NCI-H1436 treated with DMSO at 0.1 percent for 48 hours (cell line): ENCODE data around the gene SLC24A3.
A peak's percentile ranks its signal among the peaks of the same experiment; 100 is the strongest.

Experiments used
- DNase-seq: peaks from one replicate; lab custom pipeline; 2025; lab: John Stamatoyannopoulos, UW

The SLC24A3 gene

GRCh38 chr20:19598117-19598850 lies 385.8 kb downstream of the SLC24A3 start:
- no peak for DNase-seq

DNA sequence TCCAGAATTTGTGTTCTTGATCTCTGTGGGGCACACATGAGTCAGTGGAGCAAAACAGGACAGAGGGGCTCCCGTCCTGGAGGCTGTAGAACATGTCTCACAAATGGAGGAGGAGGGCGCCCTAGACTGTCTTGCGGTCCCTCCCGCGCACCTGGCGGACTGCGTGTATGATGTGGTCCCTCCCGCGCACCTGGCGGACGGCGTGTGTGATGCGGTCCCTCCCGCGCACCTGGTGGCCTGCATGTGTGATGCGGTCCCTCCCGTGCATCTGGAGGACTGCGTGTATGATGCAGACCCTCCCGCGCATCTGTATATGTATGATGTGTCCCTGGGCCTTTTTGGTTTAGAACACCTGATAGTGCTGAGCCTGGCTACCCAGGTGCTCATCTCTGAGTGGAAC lies 386.8 kb downstream of the SLC24A3 start:
- DNase-seq: no peak

GRCh38 chr20:19600042-19600441 lies 387.6 kb downstream of the SLC24A3 start:
- DNase-seq: no peak

GRCh38 chr20:19601126-19601810 lies 388.8 kb downstream of the SLC24A3 start:
- DNase-seq: no peak

DNA sequence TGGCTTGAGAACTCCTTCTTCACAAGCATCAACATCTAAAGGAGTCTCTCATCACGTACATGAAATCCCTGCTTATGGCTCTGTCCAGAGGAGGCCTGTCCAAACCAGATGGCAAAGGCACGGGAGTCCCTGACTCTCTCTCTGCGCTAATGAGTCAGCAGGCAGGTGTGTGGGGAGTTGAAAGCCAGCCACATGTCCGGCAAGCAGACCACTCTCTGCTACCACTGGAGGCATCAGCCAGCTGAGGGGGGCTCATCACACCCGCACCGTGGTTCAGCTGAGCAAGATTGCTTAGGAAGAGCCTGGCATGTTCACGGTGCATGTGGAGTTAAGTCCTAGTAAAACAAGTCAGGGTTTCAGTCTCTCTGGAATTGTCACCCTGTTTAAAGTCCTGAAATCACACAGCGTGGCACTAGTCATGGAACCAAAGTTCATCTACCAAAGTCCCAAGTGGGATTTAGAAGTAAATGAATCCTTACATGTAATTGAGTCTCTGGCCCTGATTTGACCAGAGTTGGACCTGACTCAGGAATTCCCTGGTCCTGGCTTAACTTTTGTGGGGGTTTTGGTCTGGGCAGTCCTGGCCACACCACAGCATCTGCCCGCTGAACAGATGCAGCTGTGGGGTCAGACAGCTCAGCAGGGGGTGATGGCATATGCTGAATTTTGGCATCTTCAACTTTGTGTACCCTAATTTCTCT lies 390.4 kb downstream of the SLC24A3 start:
- DNase-seq: no peak

DNA sequence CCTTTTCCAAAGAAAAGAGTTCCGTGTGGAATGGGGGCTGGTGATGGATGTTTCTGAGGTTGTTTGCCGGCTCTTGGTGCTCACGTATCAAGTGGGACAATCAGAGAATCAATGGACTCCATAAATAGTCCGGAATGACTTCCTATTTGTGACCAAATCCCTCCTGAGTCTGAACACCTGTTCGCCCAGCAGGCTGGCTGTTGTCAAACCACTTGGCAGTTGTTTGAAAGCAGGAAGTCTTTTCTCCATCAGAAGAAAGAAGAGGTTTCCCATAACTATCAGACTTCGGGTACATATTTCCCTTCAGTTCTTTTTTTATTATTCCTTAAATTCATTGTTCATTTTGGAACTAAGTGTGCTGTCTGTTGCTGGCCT lies 390.9 kb downstream of the SLC24A3 start:
- no peak for DNase-seq

DNA sequence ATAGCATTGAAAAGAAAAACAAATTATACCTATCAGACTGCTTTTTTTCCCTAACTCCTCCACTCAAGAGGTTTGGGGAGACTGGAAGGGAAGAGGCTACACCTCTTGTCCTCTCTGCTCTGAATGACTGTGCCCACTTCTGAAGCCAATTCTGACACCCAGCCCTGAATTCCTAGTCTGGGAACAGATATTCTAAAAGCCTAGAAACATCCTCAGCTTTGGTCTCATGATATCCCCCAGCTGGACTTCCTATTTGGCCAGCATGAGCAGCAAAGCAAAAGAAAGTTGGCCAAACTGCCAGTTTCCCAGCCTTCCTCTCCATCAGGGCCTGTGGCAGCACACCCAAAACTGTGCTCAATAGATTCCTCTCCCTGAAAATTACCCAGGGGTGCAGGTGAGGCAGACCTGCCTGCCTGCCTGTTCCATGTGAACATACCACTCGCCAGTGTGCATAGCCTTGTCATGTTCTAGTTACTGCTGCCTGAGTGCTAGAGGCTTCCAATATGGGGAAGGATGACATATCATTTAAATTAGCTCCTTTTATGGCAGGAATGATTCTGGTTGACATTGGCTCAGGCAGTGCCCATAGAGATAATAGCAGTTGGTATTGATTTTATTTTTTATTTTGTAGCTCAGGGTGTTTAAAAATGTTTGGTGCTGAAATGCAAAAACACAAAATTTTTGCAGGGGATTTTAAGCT lies 393.5 kb downstream of the SLC24A3 start:
- no peak for DNase-seq

- no peak for DNase-seq
Observed at GRCh38 chr20:19609642-19610223, 397.3 kb downstream of the SLC24A3 start.

- DNase-seq: no peak
Observed at GRCh38 chr20:19615629-19616028, 403.2 kb downstream of the SLC24A3 start.

DNA sequence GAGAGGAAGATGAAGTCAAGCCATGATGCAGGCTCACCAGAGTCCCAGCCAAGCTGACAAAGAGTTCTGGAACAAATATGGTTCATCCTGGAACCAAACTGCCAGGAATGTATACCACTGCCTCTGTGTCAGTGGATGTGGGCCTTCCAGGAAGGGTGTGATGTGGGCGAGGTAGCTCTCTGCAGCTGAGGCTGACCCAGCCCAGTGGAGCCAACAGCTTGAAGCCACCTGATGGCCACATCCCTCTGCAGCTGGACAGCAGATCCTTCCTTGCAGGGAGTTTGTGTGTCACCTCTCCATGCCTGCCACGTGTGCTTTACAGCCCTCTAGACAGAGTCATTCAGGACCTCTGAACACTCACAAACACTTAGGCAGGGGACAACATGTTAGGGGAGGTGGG lies 403.6 kb downstream of the SLC24A3 start:
- no peak for DNase-seq

DNA sequence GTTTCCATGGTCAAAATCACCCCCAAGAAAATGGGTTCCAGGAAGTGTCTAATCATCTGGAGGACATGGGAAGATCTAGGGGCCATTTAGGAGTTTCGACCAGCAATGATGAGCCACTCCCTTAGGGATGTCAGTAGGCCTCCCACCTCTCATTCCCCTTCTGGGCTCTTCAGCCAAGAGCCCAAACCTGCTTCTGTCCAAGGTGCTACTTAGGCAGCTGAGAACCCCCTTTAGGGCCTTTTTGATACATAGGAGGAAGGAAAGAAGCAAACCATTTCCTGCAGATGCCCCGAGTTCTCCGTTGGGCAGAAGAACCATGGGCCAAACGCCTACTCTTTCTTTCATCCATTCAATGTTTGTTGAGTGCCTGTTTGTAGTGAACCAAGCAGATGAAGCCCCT lies 404.2 kb downstream of the SLC24A3 start:
- no peak for DNase-seq

DNA sequence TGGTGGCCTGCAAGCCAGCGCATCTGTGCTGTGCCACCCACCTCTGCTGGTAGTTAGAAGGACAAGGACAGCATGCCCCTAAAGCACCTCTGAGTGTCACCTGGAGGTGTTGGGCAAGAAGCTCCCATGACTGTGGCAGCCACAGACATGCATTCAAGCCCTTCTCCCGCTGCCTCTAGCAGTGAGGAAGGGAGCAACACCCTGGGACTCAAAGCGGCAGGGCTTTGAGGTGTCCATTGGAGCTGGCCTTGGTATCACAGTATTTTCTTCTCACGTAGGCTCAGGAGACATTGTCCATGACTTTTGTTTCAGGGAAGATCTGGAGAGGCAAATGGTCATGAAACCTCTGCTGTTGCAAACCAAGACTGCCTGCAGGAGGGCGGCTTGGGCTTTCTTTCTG lies 404.8 kb downstream of the SLC24A3 start:
- DNase-seq: no peak

- no peak for DNase-seq
Observed at GRCh38 chr20:19618711-19619110, 406.3 kb downstream of the SLC24A3 start.

DNA sequence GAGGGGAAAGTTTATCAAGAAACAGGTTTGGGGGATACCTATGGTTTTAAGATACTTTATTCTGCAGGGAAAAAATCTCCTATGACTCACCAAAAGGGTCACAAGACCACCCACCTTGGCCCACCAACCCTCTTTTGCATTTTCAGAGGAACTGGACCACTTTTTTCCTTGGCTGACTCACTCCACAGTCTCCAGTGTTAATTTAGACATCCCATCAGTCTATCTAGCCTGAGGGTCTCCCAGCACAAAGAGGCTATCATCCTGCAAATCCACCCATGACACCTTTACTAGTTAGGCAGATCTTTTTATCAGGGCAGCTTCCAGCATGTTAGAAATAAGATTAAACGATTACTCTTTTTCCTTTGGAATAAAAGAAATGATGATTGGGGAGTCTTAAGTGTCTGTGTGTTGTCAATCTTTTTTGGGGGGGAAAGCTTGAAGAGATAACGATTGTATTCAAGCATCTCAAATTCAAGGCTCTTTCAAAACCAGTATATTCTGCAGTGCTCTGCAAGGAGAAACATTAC lies 407.5 kb downstream of the SLC24A3 start:
- no peak for DNase-seq

- DNase-seq: peak; percentile 1
Observed at GRCh38 chr20:19620446-19620845, 408.0 kb downstream of the SLC24A3 start.

- peak; percentile 10 for DNase-seq
Observed at GRCh38 chr20:19621072-19621471, 408.6 kb downstream of the SLC24A3 start.

DNA sequence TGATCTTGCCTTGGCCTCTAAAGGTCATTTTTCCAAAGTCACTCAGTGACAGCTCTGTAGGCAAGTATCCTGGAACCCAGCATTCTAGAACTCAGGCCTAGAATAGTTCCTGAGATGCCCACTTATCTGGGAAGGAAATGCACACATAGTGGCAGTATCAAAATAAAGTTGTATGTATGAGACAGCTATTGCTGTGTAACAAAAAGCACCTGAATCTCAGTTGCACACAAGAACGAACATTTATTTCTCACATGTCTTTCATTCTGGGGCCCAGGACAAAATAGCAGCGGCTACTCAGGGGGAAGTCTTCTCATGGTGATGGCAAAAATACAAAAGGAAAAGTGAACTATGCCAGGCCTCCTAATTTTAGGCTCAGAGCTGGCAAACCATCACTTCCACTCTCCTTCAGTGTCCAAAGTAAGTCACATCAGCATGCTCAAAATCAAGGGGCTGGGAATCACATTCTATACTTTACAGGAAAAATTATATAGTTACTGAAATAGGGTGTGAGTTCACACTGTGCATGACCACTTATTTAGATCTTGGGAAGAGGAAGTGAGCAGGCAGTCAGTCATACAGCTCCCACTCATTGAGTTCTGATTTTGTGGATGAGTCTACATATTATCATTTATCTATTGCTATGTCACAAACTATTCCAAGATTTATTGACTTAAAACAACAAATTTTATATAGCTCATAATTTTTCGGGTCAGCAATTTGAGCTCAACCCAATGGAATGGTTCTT lies 412.0 kb downstream of the SLC24A3 start:
- no peak for DNase-seq

DNA sequence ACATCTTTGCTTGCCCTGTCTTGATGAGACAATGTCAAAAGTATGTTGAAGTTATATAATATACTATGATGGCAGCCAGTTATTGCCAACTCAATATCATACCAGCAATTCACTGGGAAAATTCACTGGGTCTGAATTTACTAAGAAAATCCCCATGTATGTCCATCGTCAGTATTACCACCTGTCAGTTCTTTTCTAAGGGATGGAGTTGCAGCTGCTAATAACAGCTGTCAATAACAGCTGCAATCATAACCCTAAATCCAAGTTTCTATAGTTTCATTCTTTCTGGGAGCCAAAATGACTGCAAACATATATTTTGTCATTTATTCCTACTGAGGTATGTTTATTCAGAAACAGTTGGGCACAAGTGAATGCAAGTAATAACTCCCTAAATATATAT lies 413.0 kb downstream of the SLC24A3 start:
- DNase-seq: no peak

DNA sequence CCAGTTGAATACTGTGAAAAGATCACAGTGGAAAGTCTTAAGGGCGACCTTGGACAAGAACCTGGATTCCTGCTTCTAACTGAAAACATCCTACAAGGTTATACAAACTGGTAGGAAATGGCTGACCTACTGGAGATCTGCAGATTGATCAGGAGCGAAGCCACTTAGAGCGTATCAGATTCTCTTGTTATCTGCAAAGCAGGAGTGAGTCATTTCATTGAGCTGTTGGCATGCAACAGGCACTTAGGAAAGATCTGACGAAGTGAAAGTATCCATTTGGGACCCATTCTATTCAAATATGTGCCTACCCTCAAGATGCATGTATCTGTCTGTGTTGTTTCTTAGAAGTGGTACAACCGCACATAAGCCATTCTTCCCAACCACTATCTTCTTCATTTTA lies 414.5 kb downstream of the SLC24A3 start:
- DNase-seq: no peak

DNA sequence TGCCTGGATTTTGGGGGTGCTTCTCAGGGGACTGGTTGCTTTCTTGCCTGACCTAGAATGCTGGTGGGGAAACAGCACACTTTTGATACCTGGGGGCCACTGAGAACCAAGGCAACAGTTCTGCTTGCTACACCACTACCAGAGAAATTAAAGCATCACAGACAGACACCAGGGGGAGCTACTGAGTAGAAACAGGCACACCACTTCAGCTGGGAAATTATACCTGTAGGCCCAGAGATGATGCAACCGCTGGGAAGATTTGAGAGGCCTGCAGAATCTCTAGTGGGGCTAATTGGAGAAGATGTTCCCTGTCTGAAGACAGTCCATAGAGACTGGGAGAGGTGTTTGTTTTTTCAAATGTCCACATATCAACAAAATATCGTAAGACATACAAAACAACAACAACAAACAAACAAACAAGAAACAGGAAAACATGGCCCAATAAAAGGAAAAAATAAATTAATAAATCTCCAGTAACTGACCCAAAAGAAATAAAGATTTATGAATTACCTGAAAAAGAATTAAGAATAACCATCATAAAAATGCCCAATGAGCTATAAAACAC lies 416.2 kb downstream of the SLC24A3 start:
- DNase-seq: peak; percentile 13

- no peak for DNase-seq
Observed at GRCh38 chr20:19631410-19631809, 419.0 kb downstream of the SLC24A3 start.
